DOHH2 (cell line): ENCODE measurements around the gene RBBP6.

Source experiments
- EZH2phosphoT487 ChIP-seq: fragments of 200-600 bp; sonication (generic); IDR thresholded peaks from 2 replicates; pipeline ENCODE4 v1.6.1; 2017; ENCODE audit warnings: borderline replicate concordance, mild to moderate bottlenecking, antibody characterized with exemption, low read length, moderate library complexity, mixed read lengths
- TF ChIP-seq, protein P1 (sequence below): fragments of 200-600 bp; sonication (generic); IDR thresholded peaks from one replicate; pipeline ENCODE4 v1.5.1; 2014; ENCODE audit warnings: antibody characterized with exemption, mild to moderate bottlenecking, low read depth, low read length; ENCODE audit not compliant: poor library complexity, severe bottlenecking

DNA sequence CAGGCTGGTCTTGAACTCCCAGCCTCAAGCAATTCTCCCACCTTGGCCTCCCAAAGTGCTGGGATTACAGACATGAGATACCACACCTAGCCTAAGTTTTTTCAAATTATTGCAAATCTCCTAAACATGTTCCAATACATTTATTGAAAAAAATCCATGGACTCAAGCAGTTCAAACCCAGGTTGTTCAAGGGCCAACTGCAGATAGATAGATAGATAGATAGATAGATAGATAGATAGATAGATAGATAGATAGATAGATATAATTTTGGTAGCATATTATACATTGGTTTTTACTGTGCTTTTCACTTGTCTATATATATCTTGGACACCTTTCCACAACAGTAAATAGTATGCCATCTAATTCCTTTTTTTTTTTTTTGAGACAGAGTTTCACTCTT, 20.9 kb upstream of the RBBP6 start:
- TF ChIP-seq, protein P1, sequence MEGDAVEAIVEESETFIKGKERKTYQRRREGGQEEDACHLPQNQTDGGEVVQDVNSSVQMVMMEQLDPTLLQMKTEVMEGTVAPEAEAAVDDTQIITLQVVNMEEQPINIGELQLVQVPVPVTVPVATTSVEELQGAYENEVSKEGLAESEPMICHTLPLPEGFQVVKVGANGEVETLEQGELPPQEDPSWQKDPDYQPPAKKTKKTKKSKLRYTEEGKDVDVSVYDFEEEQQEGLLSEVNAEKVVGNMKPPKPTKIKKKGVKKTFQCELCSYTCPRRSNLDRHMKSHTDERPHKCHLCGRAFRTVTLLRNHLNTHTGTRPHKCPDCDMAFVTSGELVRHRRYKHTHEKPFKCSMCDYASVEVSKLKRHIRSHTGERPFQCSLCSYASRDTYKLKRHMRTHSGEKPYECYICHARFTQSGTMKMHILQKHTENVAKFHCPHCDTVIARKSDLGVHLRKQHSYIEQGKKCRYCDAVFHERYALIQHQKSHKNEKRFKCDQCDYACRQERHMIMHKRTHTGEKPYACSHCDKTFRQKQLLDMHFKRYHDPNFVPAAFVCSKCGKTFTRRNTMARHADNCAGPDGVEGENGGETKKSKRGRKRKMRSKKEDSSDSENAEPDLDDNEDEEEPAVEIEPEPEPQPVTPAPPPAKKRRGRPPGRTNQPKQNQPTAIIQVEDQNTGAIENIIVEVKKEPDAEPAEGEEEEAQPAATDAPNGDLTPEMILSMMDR, result no peak
- TF ChIP-seq EZH2phosphoT487, result no peak
